Measurements from ENCODE around the gene MYL4.
"Not testable (repeated sequence)": the region's sequence is repeated elsewhere in the genome, so short reads cannot be mapped to it uniquely, and the experiment has no call there.

MYL4 gene

DNA sequence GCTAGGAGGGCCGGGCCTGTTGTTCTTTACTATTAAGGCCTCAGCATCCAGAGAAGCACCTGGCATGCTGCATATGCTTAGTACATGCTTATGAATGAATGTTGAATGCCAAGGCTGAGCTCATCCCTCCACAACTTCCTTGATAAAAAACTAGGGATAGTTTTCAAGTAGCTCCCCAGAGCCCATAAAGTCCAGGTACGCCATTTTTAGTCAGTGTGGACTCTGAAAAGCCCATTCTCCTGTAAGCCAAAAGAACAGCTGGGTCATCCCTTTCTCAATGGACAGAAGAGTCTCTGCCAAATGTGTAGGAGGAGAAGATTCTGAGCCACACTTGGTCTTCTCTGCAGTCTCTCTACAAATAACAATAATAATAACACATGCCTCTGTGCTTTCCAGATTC lies 35.5 kb downstream of the MYL4 start:
- no peak for DNase-seq

DNA sequence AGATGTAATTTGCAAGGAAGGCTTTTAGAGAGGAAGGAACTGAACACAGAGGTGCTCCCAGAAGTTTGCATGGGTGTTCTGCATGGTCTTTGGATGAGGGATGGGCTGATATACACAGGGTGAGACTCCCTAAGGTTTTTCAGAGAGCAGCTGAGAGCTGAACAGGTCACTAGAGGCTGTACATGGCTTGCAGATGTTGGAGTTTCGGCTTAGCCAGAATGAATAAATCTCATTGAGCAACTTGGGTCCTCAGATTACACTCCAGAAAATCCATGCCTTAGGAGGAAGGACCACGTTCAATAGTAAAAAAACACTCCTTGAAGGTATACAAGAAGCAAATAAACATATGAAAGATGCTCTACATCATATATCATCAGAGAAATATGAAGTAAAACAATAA lies 37.0 kb downstream of the MYL4 start:
- no peak for DNase-seq

DNA sequence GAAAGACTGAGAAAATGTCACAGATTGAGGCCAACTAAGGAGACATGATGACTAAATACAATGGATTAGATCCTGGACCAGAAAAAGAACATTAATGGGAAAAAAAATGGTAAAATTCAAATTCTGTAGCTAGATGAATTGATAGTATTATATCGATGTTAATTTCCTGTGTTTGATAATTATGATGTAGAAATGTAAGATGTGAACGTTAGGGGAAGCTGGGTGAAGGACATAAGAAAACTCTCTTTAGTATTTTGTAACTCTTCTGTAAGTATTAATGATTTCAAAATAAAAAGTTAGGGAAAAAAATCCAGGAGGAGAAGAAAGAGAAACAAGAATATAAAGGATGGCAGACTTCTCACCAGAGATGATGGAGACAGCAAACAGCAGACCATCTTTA lies 41.7 kb downstream of the MYL4 start:
- no peak for DNase-seq

DNA sequence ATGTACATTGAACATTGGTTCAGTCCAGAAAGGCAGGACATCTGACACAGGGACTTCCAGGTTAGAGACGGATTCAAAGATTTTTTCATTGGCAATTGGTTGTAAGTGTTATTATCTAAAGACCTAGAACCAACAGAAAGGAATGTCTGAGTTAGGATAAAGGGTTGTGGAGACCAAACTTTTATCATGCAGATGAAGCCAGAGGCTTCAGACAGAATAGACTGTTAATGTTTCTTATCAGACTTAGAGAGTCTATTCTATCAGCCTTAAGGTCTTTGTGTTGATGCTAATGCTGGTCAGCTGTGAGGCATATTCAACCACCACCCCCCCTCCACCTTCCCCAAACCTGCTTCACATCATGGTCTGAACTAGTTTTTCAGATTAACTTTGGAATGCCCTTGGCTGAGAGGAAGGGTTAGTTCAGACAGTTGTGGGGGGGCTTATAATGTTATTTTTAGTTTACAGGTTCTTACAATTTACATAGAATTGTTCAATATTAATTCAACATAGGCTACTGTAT lies 42.3 kb downstream of the MYL4 start:
- no peak for DNase-seq

DNA sequence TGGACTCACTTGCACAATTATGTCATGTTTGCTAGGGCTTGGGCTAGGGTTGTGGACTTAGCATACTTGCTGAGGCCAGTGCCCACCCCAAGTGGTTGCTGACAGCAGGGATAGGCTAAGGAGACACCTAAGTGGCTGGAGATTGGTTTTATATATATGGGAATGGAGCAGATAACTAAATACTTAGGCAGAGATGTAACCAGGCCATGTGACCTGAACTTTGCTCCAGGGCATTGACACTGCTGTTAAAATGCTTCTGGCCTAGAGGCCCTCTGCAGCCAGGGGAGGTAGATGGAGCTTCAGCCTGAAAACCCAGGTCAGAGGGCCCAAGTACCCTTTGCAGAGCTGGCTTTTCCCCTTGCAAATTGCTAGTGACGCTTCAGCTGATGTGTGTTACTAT lies 43.1 kb downstream of the MYL4 start:
- DNase-seq = no peak

DNA sequence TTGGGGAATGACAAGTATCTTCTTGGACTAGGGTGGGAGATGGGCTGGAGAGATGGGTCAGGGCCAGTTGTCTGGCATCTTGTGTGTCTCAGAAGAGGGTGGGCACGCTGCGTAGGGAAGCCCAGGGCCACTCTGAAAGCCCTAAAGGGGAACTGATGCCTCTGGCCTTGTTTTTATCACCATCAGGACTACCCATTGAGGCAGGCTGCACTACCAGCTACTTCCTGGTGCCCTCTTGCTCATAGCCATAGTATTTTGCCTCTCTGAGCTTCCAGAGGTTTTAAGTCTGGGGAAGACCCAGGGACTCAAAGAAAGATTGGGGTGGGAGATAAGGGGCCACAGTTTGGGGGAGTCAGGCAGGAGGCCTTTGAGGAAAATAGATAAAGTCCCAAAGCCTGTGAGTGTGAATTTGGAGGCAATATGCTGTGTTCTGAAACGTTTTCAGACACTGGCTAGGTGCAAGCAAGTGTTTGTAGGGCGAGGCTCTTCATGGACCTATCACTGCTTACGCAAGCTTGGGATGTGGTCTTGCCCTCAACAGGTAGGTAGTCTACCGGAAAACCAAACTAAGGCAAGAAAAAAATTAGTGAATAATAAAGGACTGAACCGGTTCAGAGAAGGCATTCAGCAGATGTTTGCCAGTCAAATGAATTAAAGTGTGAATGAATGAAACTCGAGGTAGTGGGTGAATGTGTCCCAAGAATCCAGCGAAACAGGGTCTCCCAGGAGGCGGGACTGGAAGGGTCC lies 43.8 kb downstream of the MYL4 start:
- no peak for DNase-seq

DNA sequence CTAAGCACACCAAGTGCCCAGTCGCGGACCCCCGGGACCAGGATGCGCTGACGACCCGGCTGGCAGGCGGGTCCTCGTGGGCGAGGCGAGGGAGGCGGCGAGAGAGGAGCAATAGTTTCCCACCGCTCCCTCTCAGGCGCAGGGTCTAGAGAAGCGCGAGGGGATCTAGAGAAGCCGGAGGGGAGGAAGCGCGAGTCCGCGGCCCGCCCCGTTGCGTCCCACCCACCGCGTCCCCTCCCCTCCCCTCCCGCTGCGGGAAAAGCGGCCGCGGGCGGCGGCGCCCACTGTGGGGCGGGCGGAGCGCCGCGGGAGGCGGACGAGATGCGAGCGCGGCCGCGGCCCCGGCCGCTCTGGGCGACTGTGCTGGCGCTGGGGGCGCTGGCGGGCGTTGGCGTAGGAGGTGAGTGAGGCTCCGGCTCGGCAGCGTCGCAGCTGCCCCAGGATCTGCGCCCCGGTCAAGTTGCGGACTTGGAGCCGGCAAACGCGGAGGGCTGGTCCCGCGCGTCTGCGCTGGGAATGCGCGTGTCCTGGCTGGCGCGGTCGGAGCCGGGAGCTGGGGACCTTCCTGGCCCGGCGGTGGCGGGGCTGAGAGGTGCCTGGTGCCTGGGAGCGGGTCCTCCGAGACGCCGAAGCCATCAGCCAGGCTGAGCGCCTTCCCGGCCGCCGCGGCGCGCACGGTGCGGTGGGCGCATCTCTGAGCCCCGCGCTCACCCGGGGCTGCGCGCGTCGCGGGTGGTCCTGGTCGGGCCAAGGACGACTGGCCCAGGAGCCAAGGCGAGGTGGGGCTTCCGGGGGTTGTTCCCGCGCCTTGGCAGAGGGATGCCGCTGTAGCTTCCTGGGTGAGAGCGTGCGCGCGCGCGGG lies 44.6 kb downstream of the MYL4 start, which contains the start of gene ITGB3:
TSS of gene ITGB3 (plus strand) at position 287 of the 862 bp plus-strand sequence. CDS start at position 322, 35 bp downstream.
- peak; percentile 56 to 74 for DNase-seq

DNA sequence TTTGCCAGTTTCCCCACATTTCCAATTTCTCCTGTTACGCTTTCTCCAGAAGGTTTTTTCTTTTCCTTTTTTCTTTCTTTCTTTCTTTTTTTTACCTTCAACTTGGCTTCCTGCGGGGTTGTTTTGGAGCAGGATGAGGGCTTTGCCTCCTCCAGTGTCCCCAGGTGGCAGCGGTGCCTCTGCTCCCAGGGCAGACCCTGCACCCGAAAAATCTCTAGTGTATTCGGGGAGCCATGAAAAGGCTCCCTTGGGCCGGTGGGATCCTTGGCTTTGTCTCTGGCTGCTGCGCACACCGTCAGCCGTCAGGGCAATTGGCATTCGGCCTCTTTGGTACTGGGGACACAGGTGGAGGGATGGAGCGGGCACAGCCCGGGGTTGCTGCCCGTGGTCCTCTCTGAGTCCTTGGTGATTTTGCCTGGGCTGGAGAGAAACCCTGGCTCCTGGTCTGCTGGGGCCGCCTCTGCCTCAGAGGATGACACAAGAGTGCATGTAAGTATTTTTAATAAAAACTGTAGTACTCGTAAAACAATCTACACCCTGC lies 45.3 kb downstream of the MYL4 start:
- DNase-seq = no peak

DNA sequence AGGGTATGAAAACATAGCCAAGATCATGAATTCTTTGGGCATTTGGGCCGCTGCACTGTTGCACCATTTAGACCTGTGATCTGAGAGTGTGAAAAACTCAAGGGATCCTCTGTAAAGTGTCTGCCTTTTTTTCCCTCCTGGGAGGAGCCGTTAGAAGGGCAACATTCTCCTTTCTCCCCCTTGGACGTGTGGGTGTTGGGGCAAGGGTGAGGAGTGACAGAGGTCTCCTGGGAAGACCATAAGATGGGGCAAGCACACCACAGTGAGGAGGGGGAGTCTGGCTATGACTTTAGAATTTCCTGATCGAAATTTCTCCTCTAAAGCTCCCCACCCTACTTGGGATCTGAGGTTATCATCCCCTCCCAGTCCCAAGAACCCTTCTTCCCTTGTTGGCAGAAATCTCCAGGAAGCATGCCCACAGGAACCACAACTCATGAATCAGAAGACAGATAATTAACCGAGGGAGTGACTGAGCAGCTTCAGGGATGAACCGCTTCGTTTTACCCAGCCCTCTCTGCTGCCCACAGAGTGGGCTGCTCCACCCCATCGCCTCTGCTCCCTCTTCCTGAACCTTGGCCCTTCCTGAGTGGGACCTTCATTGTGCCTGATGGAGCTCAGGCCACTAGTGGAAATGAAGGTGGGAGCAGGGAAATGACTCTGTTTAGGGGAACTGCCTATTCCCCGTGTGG lies 48.6 kb downstream of the MYL4 start:
- no peak for DNase-seq

DNA sequence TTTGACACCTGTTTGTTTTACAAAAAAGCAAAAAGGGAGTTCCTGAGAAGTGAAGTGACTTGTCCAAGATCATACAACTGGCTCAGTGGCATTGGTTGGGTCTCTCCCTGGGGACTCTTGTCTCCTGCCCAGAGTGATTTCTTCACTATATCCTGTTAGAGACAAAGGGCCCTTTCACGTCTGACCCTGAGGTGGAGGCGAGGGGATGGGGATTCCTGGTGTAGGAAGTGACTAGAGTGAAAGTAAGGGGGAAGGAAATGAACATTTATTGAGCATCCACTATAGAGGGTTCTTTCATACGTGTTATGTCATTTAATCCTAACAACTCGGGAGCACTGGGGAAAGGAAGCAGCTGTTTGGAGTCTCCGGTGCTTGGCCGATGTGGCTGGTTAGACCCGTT lies 53.4 kb downstream of the MYL4 start:
- no peak for DNase-seq

DNA sequence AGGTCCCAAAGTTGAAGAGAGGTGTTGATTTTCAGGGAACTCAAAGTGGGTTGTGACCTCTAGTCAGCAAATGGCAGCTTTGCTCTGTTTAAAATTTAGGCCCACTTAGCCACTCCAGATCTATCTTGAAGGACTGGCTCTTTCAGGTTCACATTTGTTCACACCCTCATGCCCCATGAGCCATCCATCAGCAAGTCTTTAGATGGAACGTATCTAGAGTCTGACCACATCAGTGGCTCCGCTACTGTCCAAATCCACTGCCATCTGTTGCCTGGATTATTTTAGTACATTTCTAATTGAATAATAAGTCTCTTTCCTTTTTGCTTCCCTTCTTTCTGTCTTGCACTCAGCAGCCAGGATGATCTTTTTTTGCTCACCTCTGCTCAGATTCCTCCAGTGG lies 55.0 kb downstream of the MYL4 start:
- no peak for DNase-seq

DNA sequence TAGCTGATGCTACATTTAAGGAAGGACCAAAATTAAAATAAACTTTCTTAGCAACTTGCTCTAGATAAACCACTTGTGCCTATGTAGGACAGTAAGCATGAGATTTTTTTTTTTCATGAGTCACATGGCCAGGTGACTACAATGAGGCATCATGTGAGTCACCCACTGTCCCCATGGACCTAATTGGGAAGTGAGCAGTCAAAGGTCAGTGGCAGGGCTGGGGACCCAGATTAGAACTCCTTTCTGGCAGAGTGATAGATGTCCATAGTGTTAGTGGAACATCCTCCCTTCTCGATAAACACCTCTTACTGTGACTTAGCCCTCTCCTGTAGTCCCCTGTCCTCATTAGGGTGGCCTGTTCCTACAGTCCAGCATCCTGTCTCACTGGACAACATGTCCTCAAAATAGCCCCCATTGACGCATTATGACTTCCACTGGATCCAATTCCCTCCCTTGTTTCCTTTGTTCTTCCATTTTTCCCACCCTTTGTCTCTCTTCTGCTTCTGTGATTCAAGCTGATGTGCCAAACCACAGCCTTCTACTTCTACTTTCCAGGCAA lies 56.9 kb downstream of the MYL4 start:
- DNase-seq = no peak

DNA sequence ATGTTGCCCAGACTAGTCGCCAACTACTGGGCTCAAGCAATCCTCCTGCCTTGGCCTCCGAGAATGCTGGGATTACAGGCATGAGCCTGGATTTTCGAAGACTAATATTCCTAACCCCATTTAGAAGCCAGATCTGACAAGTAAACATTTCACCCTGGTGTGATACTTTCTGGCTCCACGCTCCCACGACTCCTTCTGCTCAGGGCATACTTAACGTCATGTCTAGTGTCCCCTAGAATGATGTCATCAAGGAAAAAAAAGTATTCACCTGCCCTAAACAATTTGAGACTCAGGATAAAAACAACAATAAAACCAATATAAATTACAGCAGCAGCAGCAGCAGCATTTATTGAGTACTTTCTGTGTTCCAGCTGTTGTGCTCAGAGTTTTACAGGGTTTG lies 57.6 kb downstream of the MYL4 start:
- DNase-seq = no peak

DNA sequence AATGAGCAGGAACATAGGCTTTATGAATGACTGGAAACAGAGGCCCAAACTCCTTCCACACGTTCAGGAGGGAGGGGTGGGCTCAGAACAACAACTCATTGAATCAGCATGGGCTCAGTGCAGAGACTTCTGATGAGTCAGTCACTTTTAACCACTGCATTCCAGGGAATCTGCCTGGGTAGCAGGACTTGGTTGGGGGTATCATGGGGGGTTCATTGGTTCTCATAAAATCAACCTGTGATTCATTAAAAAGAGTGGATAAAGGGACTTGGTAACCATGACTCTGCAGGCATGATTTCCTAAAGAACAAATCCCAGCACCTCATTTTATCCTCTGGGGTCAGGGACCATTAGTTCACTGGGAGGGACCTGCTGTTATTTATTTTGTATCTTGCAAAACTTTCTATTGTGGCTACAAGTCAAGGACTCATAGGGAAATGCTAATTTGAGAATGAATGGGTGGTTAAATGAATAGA lies 58.2 kb downstream of the MYL4 start:
- no peak for DNase-seq

DNA sequence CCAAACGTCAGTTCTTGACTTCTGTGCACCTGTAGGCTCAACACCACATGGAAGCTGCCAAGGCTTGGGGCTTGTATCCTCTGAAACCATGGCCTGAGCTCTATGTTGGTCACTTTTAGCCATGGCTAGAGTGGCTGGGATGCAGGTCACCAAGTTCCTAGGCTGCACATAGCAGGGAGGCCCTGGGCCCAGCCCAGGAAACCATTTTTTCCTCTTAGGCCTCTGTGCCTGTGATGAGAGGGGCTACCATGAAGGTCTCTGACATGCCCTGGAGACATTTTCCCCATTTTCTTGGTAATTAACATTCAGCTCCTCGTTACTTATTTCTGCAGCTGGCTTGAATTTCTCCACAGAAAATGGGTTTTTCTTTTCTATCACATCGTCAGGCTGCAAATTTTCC lies 59.8 kb downstream of the MYL4 start:
- not testable (repeated sequence) for DNase-seq

DNA sequence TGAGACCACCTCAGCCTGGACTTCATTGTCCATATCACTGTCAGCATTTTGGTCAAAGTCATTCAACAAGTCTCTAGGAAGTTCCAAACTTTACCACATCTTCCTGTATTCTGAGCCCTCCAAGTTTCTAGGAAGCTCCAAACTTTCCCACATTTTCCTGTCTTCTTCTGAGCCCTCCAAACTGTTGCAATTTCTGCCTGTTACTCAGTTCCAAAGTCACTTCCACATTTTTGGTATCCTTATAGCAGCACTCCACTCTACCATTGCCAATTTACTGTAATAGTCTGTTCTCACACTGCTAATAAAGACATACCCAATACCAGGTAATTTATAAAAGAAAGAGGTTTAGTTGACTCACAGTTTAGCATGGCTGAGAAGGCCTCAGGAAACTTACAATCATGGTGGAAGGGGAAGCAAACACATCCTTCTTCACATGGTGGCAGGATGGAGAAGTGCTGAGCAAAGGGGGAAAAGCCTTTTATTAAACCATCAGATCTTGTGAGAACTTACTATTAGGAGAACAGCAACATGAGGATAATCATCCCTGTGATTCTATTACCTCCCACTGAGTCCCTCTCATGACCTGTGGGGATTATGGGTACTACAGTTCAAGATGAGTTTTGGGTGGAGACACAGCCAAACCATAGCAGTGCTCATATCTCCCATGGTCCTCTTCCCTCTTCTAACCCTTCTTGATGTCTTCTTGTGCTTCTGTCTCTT lies 60.6 kb downstream of the MYL4 start:
- DNase-seq = not testable (repeated sequence)

DNA sequence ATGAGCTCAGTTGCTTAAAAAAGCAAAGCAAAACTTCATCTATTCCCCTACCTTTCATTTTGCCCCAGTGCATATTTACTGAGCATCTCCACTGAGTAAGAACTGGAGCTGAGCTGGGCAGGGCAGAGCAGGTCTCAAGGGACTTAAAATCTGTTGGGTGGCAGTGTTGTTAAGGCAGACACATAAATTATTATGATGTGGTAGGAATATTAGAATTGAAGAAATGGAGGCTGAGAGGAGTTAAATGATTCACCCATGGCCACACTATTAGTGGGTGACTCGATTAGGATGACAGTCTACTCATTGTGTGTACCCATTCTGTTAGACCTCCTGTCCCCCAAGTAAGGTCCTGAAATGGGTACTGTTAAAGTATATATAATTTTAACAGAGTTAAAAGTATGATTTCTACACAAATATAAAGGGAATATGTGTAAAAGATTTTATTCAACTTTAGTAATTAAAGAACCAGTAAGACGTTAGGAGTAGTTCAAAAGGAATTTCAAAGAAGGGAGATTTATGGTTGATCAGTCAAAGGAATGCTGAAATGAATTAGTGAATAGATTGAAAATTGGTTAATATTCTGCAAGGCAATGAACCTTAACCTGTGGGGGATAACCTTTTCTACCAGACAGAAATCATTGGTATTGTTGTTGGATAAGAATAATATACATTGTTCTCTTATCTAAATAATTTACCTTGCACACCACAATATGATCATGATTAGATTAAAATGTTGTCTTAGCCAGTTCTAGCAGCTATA lies 62.0 kb downstream of the MYL4 start:
- no peak for DNase-seq

DNA sequence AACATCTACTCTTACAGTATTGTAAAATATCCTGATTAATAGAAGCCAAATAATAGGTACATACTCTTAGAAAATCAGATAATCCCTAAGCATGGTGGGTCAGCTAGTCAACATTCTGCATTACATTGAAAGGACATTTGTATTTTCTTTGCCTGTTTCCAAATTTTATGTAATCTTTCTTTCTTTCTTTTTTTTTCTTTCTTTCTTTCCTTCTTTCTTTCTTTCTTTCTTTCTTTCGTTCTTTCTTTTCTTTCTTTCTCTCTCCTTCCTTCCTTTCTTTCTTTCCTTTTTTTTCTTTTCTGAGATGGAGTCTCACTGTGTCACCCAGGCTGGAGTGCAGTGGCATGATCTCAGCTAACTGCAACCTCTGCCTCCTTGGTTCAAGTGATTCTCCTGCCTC lies 63.3 kb downstream of the MYL4 start:
- DNase-seq = no peak

DNA sequence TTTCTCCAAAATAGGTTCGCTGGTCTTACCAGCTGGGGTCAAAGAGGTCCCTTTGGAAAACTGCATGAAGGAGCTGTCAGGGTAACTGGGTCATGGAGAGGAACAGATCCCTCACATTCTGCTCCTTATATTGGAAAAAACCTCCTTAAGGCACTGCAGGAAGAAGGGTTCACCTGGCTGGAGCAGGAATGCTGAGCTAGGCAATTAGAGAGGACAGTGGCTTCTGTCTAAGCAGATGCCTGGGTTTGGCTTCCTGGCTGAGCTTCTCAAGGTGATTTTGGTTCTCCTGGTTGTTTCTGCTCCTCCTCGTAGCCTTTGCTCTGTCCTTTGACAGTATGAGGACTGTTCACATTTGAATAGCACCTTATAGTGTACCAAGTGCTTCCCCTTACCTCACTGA lies 64.1 kb downstream of the MYL4 start:
- no peak for DNase-seq
